HG03097 (cell line): ENCODE results near the gene ILRUN.
A peak's percentile ranks its signal among the peaks of the same experiment; 100 is the strongest.
"Not testable (repeated sequence)": the region's sequence is repeated elsewhere in the genome, so short reads cannot be mapped to it uniquely, and the experiment has no call there.

Experiments
- ATAC-seq: cut with Tn5 transposase; IDR thresholded peaks from one replicate; pipeline ENCODE4 v1.9.1; 2021; ENCODE audit not compliant: unreplicated experiment, low FRiP score

The ILRUN gene

DNA sequence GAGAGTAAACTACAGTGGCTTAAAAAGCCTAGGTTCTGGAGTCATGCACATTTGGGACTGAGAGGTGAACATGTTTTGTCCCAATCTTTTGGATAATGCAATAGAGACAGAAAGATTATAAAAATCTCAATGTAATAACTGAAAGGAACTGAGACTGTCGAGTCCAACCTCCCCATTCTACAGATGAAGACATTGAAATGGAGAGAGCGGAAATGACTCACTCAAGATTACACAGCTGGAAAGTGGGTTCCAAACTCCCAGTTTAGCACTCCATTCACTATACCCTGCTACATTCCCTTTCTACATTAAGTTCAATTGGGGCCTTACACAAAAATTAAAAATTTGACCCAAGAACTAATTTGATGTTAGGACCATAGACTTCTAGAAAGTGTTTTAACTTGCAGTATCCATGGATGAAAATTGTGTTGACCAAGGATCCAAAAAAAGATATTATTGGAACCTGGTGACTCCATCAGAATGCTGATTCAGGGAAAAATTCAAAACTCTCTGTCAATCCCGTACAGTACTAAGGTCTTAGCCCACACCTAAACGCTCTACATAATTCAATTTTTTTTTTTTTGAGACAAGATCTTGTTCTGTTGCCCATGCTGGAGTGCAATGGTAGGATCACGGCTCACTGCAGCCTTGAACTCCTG lies 1.5 kb upstream of the ILRUN start:
- ATAC-seq, result no peak

DNA sequence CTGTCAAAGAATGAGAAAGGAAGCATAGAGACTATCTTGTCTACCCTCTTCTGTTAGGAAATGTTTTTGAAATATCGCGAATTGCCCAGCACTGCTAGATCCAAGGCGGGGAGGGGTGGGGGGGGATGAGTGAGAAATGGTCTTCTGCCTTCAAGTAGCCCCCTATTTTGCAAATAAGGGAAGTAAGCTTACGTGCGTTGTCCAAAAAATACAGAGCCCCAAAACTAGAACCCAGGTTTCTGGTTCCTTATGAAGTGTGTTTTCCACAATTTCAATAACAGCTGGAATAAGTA lies 923 bp upstream of the ILRUN start:
- ATAC-seq, result no peak

DNA sequence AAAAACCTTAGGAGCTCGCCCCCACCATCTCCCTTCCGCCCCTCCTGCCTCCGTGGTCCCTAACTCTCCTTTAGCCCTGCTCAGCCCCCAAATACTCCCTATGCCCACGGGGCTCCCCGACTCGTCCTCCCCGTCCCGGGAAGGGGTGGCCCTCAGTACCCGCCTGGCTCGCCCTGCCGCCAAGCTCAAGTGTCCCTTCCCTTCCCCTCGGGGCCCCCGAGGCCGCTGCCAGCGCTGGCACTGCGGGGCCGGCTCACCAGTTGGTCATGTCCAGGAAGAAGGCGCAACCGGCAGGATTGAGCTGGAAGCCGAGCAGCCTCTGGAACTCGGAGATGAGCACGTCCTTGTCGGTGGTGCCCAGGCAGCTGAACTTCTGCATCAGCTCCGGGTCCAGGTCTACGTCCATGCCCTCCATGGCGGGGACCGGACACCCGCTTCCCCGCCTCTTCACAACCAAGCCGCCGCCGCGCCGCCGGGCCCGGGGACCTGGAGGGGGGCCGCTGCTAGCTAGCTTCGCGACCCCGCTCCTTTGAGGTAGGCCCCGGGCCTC lies 303 bp downstream of the ILRUN start:
- ATAC-seq, result peak; percentile 31

DNA sequence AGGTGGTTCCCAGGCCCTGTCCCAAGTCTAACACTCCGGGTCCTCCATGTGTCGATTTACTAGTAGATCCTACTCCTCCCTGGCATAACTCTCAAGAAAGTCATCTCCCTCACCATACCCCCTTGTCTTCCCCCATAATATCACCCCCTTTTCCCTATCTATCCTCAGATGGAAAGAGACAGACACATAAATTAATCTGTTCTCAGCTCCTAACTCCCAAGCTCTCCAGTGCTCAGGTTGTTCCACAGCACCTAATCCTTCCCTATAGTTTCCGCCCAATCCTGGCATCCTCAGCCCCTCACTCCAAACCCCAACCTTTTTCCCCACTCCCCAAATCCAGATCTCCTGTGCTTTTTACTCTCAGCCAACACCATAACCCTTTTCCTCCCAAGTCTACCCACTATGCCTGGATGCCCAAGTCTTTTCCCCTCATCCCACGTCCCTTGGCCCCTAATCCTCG lies 808 bp downstream of the ILRUN start:
- no peak for ATAC-seq

GRCh38 chr6:34692280-34692679 lies 4.3 kb downstream of the ILRUN start:
- no peak for ATAC-seq

- no peak for ATAC-seq
Observed at GRCh38 chr6:34689742-34690141, 6.8 kb downstream of the ILRUN start.

- ATAC-seq, result no peak
Observed at GRCh38 chr6:34688956-34689355, 7.6 kb downstream of the ILRUN start.

DNA sequence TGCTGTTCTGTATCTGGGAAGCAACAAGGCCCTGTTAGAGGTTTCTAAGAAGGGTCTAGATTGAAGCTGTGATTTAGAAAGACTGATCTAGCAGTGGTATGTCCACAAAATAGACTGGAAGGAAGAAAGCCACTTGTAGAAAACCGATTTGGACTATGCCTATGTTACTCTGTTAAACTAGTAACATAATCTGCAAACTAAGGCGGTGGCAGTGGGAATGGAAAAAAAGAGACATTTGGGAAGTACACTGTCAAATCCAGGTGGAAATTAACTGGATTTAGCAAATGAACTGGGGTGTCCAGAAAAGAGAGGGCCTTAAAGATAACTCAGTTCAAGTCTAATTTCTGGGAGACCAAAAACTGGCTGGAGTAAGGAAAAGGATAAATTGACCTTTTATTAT lies 11.6 kb downstream of the ILRUN start:
- ATAC-seq, result no peak

DNA sequence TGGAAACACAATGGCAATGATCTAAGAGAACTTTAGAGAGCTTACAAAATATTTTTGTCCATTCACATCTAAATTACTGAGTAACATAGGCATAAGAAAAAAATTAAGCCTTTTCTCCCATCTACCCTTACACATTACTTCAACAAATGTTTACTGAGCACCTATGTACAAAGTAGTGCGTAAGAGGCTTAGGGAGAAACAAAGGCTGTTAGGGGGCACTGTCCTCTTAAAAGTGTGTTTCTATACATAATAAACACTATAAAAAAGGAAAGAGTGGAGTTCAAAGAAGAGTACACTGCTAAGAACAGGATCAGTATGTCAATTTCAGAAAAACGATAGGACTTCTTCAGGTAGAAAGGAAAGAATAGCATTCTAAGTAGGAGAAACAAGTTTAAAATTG lies 12.2 kb downstream of the ILRUN start:
- ATAC-seq, result no peak

DNA sequence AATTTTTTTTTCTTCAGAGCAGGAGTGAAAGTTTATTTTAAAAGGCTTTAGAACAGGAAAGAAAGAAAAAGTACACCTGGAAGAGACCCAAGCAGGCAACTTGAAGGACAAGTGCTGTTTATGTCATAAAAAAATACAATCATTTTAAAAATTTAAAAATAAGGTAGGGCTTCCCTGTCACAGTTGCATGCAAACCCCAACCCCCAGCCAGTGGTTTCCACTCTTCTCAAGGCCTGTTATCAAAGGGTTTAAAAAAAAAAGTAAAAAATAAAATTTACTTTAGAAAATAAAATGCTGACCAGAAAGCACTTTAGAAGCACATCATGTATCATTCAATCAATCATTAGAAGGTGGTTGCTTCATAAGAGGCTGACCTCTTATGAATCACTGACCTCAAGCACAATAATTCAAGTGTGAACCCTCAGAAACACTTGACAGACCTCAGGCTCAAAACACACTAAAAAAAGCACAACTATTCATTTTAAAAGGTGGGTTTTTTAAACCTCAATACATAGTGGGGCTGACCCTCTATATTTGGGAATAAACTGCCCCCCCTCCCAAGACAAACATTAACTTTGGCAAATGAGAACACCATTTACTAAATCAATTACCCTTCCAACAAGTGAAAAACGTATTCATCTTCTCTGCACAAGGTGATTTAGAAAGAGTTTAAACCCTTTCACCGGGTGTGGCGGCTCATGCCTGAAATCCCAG lies 15.6 kb downstream of the ILRUN start:
- ATAC-seq, result no peak

- not testable (repeated sequence) for ATAC-seq
Observed at GRCh38 chr6:34680313-34680712, 16.3 kb downstream of the ILRUN start.

DNA sequence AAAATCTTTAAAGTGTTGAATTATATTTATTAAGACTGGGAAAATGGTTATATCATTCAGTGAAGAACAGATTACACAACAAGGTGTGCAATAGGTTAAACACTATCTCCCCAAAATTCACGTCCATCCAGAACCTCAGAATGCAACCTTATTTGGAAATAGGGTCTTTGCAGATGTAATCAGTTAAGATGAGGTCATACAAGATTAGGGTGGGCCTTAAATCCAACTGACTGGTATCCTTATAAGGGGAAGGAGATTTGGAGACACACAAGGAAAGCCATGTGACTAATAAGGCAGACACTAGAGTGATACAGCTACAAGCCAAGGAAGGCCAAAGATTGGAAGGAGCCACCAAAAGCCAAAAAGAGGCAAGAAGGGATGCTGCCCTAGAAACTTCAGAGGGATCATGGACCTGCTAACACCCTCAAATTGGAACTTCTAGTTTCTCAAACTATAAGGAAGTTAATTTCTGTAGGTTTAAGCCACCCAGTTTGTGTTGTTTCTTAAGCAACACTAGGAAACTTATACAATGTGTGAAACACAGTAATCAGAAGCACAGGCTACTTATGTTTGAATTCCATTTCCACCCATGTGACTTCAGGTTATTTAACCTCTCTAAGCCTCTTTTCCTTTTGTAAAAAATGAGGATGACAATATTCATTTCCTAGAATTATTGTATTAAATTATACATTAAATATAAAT lies 16.9 kb downstream of the ILRUN start:
- no peak for ATAC-seq

- no peak for ATAC-seq
Observed at GRCh38 chr6:34676140-34676539, 20.4 kb downstream of the ILRUN start.

GRCh38 chr6:34674930-34675329 lies 21.6 kb downstream of the ILRUN start:
- not testable (repeated sequence) for ATAC-seq

- no peak for ATAC-seq
Observed at GRCh38 chr6:34674268-34674639, 22.3 kb downstream of the ILRUN start.

DNA sequence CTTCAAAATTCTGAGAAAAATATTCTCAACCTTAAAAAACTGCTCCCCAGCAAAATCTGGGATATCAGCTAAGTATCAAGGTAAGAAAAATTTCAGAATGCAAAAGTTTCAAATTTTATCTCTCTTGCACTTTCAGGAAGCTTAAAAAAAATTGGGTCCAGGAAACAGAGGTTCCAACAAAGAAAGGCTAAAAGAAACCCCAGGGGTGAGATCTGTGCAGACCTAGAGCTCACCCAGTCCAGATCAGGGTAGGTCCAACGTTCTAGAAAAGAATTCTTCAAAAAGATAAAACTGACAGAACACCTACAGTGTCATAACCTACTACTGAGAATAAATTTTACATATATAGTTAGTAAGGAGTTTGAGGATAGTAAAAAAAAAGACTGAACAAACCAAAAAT lies 23.5 kb downstream of the ILRUN start:
- ATAC-seq, result no peak

DNA sequence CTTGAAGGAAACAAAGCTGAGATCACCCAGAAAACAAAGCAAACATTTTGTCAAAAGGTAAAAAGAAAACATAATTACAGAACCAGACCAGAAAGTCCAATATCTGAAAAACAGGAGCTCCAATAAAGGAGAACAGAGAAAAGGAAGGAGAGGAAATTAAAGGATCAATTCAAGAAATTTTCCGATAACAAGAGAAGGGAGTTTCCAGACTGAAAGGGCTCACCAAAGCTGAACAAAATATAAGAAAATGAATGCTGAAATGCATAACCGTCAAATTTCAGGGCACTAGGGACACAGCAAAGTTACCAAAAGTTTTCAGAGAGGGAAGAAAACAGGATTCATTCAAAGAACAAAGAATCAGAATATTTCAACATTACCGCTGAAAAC lies 23.9 kb downstream of the ILRUN start:
- ATAC-seq, result no peak

GRCh38 chr6:34671801-34672656 lies 24.5 kb downstream of the ILRUN start:
- peak; percentile 46 for ATAC-seq

DNA sequence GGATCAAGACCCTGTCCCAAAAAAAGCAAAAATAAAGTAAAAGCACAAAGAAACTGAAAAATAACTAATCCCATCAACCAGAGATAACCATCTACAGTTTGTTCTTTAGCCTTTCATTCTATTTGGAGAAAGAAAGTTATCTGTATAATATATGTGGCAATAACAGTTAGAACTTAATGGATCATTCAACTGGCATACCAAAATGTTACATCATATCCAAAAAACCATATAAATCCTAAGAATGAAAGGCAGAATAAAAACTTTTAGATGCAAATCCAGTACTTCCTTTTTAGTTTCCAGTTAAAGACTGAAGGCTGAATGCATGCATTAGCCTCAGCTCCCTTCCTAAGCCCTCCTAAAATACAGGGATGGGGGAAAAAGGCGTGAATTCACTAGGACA lies 25.2 kb downstream of the ILRUN start:
- ATAC-seq, result no peak

DNA sequence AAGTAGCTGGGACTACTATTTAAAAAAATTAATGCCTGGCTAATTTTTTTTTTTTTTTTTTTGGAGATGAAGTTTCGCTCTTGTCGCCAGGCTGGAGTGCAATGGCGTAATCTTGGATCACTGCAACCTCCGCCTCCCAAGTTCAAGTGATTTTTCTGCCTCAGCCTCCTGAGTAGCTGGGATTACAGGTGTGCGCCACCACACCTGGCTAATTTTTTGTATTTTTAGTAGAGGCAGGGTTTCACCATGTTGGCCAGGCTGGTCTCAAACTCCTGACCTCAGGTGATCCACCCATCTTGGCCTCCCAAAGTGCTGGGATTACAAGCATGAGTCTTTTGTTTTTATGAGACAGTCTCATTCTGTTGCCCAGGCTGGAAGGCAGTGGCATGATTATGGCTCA lies 27.8 kb downstream of the ILRUN start:
- not testable (repeated sequence) for ATAC-seq
